ENCODE results near the gene PGPEP1. TPM values are rescaled to one million over a fixed set of nuclear protein-coding genes. Genes with fewer than 3 reads are reported as not detected.

Gene PGPEP1
- total RNA-seq, 1 experiment from 2014 or later, result 15.8 TPM

- ChIA-PET POLR2A (ENCODE audit: low non-redundant PET) (no interaction called here), CTCF (no interaction called here)
- Histone ChIP-seq H3K4me3 (ENCODE audit: low read depth, low read length, poor library complexity, severe bottlenecking) (no peak overlapping the region), H3K9me3 (ENCODE audit: low read depth, low read length, poor library complexity, severe bottlenecking) (no peaks in the 10 kb centered on the region), H3K27ac (ENCODE audit: low read depth, low read length, poor library complexity, severe bottlenecking) (no peak overlapping the region), H3K4me1 (ENCODE audit: insufficient read depth, low read length, poor library complexity, severe bottlenecking) (no peaks in the 10 kb centered on the region), H3K36me3 (ENCODE audit: insufficient read depth, low read length, poor library complexity, severe bottlenecking) (no peaks in the 10 kb centered on the region), H3K27me3 (replicated peaks; ENCODE audit: insufficient read depth, low read depth, low read length, poor library complexity) (no peaks in the 10 kb centered on the region)
- intact Hi-C loops (cut with micrococcal nuclease; ENCODE audit: unreplicated experiment), result no loop called here
- peak; percentile 56 for DNase-seq (ENCODE audit: low spot score)
- no peak for TF ChIP-seq EZH2 (IDR thresholded peaks at IDR 0.05; ENCODE audit: borderline replicate concordance, low read depth, low read length, poor library complexity, severe bottlenecking)
- TF ChIP-seq, protein P1, sequence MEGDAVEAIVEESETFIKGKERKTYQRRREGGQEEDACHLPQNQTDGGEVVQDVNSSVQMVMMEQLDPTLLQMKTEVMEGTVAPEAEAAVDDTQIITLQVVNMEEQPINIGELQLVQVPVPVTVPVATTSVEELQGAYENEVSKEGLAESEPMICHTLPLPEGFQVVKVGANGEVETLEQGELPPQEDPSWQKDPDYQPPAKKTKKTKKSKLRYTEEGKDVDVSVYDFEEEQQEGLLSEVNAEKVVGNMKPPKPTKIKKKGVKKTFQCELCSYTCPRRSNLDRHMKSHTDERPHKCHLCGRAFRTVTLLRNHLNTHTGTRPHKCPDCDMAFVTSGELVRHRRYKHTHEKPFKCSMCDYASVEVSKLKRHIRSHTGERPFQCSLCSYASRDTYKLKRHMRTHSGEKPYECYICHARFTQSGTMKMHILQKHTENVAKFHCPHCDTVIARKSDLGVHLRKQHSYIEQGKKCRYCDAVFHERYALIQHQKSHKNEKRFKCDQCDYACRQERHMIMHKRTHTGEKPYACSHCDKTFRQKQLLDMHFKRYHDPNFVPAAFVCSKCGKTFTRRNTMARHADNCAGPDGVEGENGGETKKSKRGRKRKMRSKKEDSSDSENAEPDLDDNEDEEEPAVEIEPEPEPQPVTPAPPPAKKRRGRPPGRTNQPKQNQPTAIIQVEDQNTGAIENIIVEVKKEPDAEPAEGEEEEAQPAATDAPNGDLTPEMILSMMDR (conservative IDR thresholded peaks at IDR 0.05; ENCODE audit: low read depth, low read length), result peak; percentile 72
- BruUV-seq (replicated peaks), result no TSS peak
Observed at GRCh38 chr19:18408053-18408476, 67.7 kb downstream of the PGPEP1 start.

GRCh38 chr19:18412610-18413239 is 72.3 kb downstream of the PGPEP1 start:
- BruUV-seq (replicated peaks), result no TSS peak
- no peak overlapping the region for H3K27ac ChIP-seq (ENCODE audit: low read depth, low read length, poor library complexity, severe bottlenecking)
- no peaks in the 10 kb centered on the region for H3K36me3 ChIP-seq (ENCODE audit: insufficient read depth, low read length, poor library complexity, severe bottlenecking)
- CTCF ChIA-PET, result interaction anchor here (0.5 to 2.6 kb wide), 2 partner anchors 134 to 144 kb away, joined by 4 to 13 read pairs; no protein-coding TSS in a partner anchor
- no peak overlapping the region for H3K4me3 ChIP-seq (ENCODE audit: low read depth, low read length, poor library complexity, severe bottlenecking)
- DNase-seq (ENCODE audit: low spot score), result no peak
- TF ChIP-seq EZH2 (IDR thresholded peaks at IDR 0.05; ENCODE audit: borderline replicate concordance, low read depth, low read length, poor library complexity, severe bottlenecking), result no peak
- TF ChIP-seq, protein P1 (conservative IDR thresholded peaks at IDR 0.05; ENCODE audit: low read depth, low read length), result no peak
- no peaks in the 10 kb centered on the region for H3K27me3 ChIP-seq (replicated peaks; ENCODE audit: insufficient read depth, low read depth, low read length, poor library complexity)
- no peaks in the 10 kb centered on the region for H3K9me3 ChIP-seq (ENCODE audit: low read depth, low read length, poor library complexity, severe bottlenecking)
- intact Hi-C loops (cut with micrococcal nuclease; ENCODE audit: unreplicated experiment), result no loop called here
- peaks cover 38% of the 10 kb centered on the region for H3K4me1 ChIP-seq (ENCODE audit: insufficient read depth, low read length, poor library complexity, severe bottlenecking)
- POLR2A ChIA-PET (ENCODE audit: low non-redundant PET), result no interaction called here

GRCh38 chr19:18414504-18415177 is 74.2 kb downstream of the PGPEP1 start:
- no peak for DNase-seq (ENCODE audit: low spot score)
- BruUV-seq (replicated peaks), result TSS peak; percentile 62
- intact Hi-C loops (cut with micrococcal nuclease; ENCODE audit: unreplicated experiment), result loop anchor here (5.0 kb wide), 1 partner anchor 212 kb away; the partner anchor contains the start of gene RAB3A
- peak overlapping the region; percentile 99 for H3K27ac ChIP-seq (ENCODE audit: low read depth, low read length, poor library complexity, severe bottlenecking)
- ChIA-PET POLR2A (ENCODE audit: low non-redundant PET) (interaction anchor here (0.6 to 1.1 kb wide), 3 partner anchors 20 to 135 kb away, joined by 3 to 4 read pairs (median 4); partner anchors contain the start of gene JUND), CTCF (interaction anchor here (0.5 to 1.1 kb wide), 3 partner anchors 64 to 147 kb away, joined by 3 to 7 read pairs (median 4); no protein-coding TSS in a partner anchor)
- H3K4me1 ChIP-seq (ENCODE audit: insufficient read depth, low read length, poor library complexity, severe bottlenecking), result peaks cover 50% of the 10 kb centered on the region
- H3K27me3 ChIP-seq (replicated peaks; ENCODE audit: insufficient read depth, low read depth, low read length, poor library complexity), result no peaks in the 10 kb centered on the region
- no peak for TF ChIP-seq EZH2 (IDR thresholded peaks at IDR 0.05; ENCODE audit: borderline replicate concordance, low read depth, low read length, poor library complexity, severe bottlenecking)
- TF ChIP-seq, protein P1 (conservative IDR thresholded peaks at IDR 0.05; ENCODE audit: low read depth, low read length), result no peak
- H3K4me3 ChIP-seq (ENCODE audit: low read depth, low read length, poor library complexity, severe bottlenecking), result no peak overlapping the region
- H3K9me3 ChIP-seq (ENCODE audit: low read depth, low read length, poor library complexity, severe bottlenecking), result no peaks in the 10 kb centered on the region
- H3K36me3 ChIP-seq (ENCODE audit: insufficient read depth, low read length, poor library complexity, severe bottlenecking), result no peaks in the 10 kb centered on the region
